ENCODE results near the gene TOLLIP. TPM values are rescaled to one million over a fixed set of nuclear protein-coding genes. Genes with fewer than 3 reads are reported as not detected.

The TOLLIP gene
- total RNA-seq, 6 experiments from 2014 or later: 41.4 to 53.6 (median 49.0) TPM

GRCh38 chr11:1237128-1237580, 72.3 kb downstream of the TOLLIP start:
- TF ChIP-seq, protein P1, sequence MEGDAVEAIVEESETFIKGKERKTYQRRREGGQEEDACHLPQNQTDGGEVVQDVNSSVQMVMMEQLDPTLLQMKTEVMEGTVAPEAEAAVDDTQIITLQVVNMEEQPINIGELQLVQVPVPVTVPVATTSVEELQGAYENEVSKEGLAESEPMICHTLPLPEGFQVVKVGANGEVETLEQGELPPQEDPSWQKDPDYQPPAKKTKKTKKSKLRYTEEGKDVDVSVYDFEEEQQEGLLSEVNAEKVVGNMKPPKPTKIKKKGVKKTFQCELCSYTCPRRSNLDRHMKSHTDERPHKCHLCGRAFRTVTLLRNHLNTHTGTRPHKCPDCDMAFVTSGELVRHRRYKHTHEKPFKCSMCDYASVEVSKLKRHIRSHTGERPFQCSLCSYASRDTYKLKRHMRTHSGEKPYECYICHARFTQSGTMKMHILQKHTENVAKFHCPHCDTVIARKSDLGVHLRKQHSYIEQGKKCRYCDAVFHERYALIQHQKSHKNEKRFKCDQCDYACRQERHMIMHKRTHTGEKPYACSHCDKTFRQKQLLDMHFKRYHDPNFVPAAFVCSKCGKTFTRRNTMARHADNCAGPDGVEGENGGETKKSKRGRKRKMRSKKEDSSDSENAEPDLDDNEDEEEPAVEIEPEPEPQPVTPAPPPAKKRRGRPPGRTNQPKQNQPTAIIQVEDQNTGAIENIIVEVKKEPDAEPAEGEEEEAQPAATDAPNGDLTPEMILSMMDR (IDR thresholded peaks at IDR 0.05): no peak
- H3K27me3 Mint-ChIP-seq (ENCODE audit: insufficient read depth): peaks cover 1% of the 10 kb centered on the region
- no peak overlapping the region for H3K27ac Mint-ChIP-seq

GRCh38 chr11:1236316-1237127, 72.9 kb downstream of the TOLLIP start:
- Mint-ChIP-seq H3K27me3 (ENCODE audit: insufficient read depth) (peaks cover 1% of the 10 kb centered on the region), H3K27ac (no peak overlapping the region), H3K36me3 (ENCODE audit: low read depth) (no peaks in the 10 kb centered on the region), H3K4me1 (ENCODE audit: low read depth) (no peaks in the 10 kb centered on the region), H3K9me3 (peaks cover 5% of the 10 kb centered on the region), H3K4me3 (no peak overlapping the region)
- no peak for DNase-seq
- TF ChIP-seq, protein P1 (IDR thresholded peaks at IDR 0.05): no peak

More at GRCh38 chr11:1237128-1237580, 72.3 kb downstream of the TOLLIP start:
- DNase-seq: no peak
- Mint-ChIP-seq H3K36me3 (ENCODE audit: low read depth) (0 out of 2 replicates have a peak, but pooled peaks cover 5% of the 10 kb centered on the region), H3K9me3 (peaks cover 11% of the 10 kb centered on the region), H3K4me3 (no peak overlapping the region), H3K4me1 (ENCODE audit: low read depth) (no peaks in the 10 kb centered on the region)

DNA sequence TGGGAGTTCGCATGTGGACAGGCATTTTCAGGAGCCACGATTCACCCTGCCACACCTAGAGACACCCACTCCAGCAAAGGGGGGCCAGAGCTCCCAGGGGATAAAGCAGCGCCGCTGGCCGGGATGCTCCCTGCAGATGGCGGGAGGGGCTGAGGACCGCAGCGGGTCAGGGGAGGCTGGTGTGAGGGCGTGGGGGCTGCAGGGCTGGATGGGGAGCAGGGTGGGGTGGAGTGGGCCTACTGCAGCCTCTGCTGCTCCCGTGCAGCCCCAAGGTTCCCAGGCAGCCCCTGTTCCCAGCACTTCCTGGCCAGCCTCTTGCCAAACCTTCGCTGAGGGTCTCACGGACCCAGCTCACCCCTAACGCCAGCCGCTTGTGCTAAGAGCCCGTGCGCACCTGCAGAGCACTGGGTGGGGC, 73.5 kb downstream of the TOLLIP start:
- DNase-seq: no peak
- Mint-ChIP-seq H3K27me3 (ENCODE audit: insufficient read depth) (peaks cover 1% of the 10 kb centered on the region), H3K27ac (no peak overlapping the region), H3K36me3 (ENCODE audit: low read depth) (no peaks in the 10 kb centered on the region), H3K4me1 (ENCODE audit: low read depth) (no peaks in the 10 kb centered on the region), H3K9me3 (no peaks in the 10 kb centered on the region), H3K4me3 (no peak overlapping the region)
- TF ChIP-seq, protein P1 (IDR thresholded peaks at IDR 0.05): no peak

DNA sequence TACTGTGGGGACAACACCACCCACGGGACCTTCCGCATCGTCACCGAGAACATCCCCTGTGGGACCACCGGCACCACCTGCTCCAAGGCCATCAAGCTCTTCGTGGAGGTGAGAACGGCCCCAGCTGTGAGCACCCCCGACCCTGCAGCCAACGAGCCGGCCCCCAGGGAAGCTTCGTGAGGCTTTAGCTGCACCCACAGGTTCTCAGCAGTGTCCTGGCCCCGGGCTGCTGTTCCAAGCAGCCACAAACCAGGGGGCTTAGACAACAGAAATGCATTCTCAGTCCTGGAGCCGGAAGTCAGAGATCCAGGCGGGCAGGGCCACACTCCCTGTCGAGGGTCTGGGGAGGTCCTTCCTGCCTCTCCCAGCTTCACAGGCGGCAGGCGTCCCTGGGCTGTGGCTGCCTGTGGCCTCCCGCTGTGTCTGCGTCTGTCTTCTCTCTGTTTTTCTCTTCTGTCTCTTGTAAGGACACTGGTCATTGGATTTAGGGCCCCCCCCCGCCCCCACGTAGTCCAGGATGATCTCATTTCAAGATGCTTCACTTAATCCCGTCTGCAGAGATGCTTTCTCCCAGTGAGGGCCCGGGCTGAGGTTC, 74.0 kb downstream of the TOLLIP start:
- Mint-ChIP-seq H3K36me3 (ENCODE audit: low read depth) (no peaks in the 10 kb centered on the region), H3K4me1 (ENCODE audit: low read depth) (no peaks in the 10 kb centered on the region), H3K9me3 (no peaks in the 10 kb centered on the region), H3K27me3 (ENCODE audit: insufficient read depth) (peaks cover 1% of the 10 kb centered on the region), H3K27ac (no peak overlapping the region), H3K4me3 (no peak overlapping the region)
- TF ChIP-seq, protein P1 (IDR thresholded peaks at IDR 0.05): no peak
- DNase-seq: no peak

- Mint-ChIP-seq H3K4me3 (no peak overlapping the region), H3K27ac (no peak overlapping the region), H3K27me3 (ENCODE audit: insufficient read depth) (peaks cover 1% of the 10 kb centered on the region), H3K36me3 (ENCODE audit: low read depth) (no peaks in the 10 kb centered on the region), H3K4me1 (ENCODE audit: low read depth) (no peaks in the 10 kb centered on the region), H3K9me3 (no peaks in the 10 kb centered on the region)
- no peak for DNase-seq
- TF ChIP-seq, protein P1 (IDR thresholded peaks at IDR 0.05): no peak
Observed at GRCh38 chr11:1234771-1235305, 74.6 kb downstream of the TOLLIP start.
